LHCN-M2 (cell line): Measurements from ENCODE around the gene KIF16B. TPM values are rescaled to one million over a fixed set of nuclear protein-coding genes. Genes with fewer than 3 reads are reported as not detected.

Experiments
- DNase-seq: peaks from one replicate; pipeline ENCODE4 v3.0.0-alpha.2; 2012; ENCODE audit warnings: low read depth
- total RNA-seq: library from RNA; depleted of rRNA; stranded (reverse); fragments of >200 nt; gene quantifications from 2 replicates; pipeline ENCODE4 v1.2.3, GENCODE V29; 2014

KIF16B gene
- total RNA-seq, 1 experiment from 2014 or later, result 8.6 TPM

DNA sequence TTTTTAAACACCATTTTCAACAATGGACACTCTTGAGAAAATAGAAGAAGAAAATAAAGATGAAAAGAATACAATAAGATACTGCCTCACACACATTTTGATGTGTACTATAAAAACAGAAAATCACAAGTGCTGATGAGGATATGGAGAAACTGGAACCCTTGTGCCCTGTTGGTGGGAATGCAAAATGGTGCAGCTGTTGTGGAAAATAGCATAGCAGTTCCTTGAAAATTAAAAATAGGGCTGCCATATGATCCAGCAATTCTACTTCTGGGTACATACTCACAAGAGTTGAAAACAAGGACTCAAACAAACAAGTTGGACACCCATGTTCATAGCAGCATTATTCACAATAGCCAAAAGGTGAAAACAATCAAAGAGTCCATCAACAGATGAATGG, 173.0 kb downstream of the KIF16B start:
- DNase-seq, result no peak

GRCh38 chr20:16399801-16400200, 173.4 kb downstream of the KIF16B start:
- DNase-seq, result no peak

DNA sequence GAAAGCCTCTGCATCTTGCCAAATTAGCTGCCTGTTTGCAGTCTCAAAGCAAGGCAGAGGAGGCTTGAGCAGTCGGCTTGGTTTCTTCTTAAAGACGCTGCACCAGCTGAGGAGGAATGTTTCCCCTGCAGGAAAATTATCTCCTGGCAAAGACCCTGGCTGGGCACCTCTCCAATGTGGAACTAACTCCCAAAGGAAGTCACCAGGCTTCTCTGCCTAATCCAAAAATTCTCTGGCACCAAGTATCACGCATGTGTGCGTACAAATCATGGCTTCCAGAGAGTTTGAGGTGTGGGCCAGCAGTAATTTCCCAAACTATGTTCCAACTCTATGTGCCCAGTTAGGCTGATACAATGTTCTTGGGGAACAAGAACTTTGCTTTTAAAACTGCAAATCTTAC, 176.2 kb downstream of the KIF16B start:
- DNase-seq, result no peak

- DNase-seq, result no peak
Observed at GRCh38 chr20:16395366-16395765, 177.9 kb downstream of the KIF16B start.

DNA sequence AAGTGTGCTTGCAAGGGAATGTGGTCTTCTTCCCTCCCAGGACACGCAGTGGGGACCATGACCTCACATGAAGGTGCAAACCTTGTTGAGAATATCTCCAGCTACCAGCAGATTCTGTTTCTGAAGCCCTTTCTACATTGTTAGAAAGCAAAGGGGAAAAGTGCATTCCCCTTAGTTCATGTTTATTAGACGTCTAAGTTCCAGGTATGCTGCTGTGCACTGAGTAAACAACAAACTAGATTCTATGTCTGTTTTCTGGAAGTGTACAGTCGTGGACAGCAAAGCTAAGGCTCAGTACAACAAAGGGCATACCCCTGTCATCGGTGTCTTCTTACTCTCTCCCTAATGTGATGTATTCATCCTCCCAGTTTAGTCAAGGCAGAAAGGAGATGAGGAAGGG, 178.5 kb downstream of the KIF16B start:
- no peak for DNase-seq

- DNase-seq, result no peak
Observed at GRCh38 chr20:16393836-16394235, 179.4 kb downstream of the KIF16B start.

- no peak for DNase-seq
Observed at GRCh38 chr20:16393297-16393696, 180.0 kb downstream of the KIF16B start.

GRCh38 chr20:16392346-16392745, 180.9 kb downstream of the KIF16B start:
- DNase-seq, result no peak

GRCh38 chr20:16390991-16391390, 182.3 kb downstream of the KIF16B start:
- DNase-seq, result no peak

GRCh38 chr20:16388731-16389130, 184.5 kb downstream of the KIF16B start:
- DNase-seq, result no peak

DNA sequence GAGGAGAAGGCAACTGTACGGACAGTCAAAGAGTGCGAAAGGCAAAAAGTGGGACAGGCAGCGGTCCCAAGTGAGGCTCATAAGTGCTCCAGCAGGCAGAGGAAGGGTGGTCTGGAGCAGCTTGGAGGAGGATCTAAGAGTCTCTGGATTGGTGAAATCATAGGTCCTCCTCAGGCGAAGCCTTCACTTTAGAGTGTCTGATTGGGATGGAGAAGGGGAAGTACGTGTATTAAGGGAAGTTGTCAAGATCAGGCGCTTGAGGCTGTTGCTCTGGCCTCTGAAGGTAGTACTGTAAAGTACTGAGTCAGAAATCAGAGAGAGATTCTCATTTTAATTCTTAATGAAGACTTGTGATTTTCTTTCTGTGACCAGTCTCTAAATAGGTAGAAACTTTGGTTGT, 185.6 kb downstream of the KIF16B start:
- no peak for DNase-seq

GRCh38 chr20:16385891-16386290, 187.4 kb downstream of the KIF16B start:
- no peak for DNase-seq

DNA sequence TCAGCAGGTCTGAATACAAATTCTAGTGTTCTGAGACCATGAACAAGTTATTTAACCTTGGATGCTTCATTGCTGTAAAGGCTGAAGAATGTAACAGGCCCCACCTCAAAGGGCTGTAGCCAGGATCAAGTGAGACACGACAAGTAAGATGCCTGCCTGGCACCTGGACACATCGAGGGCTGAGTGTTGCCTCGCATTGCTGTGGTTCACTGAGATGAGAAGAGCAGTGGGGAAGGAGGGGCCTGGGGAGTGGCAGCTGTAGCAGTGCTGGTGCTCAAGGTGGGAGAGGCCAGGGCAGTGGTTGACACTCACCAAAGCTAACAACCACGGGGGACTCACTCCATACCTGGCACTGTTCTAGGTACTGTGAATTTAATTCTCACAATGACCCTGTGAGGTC, 187.8 kb downstream of the KIF16B start:
- DNase-seq, result no peak

GRCh38 chr20:16381444-16381843, 191.8 kb downstream of the KIF16B start:
- DNase-seq, result no peak

- DNase-seq, result no peak
Observed at GRCh38 chr20:16378712-16379370, 194.4 kb downstream of the KIF16B start.

DNA sequence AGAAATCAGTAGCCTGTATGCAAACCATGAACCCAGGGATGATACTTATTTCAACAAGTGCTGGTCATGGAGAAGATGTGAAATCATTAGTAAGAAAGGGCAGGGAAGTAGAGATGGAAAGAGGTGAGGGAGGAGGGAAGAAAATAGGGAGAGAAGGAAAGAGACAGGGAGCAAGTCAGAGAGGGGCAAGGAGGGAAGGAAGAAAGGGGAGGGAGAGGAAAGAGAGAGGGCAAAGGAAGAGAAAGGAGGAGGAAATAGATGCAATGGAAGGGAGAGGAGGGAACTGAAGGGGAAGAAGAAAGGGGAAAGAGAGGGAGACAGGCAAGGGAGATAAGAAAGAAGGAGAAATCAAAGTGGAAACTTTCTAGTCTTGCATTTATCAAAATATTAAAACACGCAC, 195.1 kb downstream of the KIF16B start:
- DNase-seq, result no peak

- no peak for DNase-seq
Observed at GRCh38 chr20:16369441-16369840, 203.8 kb downstream of the KIF16B start.

DNA sequence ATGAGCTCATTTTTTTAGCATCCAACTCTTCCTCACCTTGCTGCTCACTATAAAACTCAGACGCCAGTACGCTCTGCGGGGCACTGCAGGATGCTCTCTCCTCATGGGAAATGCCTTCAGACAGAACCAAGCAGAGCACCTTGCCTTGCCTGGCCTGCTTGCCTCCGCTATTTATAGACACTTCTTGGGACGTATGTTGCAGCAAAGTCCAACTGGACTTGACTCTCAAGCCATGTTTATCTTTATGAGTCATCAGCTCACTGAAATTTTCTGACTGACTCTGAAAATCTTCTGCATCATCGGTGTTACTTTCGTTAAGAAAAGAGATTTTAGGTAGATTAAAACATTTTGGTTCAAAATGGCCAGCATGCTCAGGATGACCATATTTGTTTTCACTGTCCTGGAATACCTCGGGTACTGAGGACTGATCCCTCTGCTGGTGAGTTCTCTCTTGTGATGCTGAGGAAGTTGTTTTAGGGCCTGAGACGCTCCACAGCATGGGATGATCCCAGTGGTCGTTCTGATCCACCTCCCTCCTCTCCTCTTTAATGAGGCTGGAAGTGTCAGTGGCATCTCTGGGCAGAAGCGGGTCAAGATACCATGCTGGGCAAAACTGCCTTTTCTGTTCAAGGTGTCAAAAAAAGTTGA, 204.5 kb downstream of the KIF16B start:
- peak; percentile 49 for DNase-seq

- no peak for DNase-seq
Observed at GRCh38 chr20:16367948-16368560, 205.2 kb downstream of the KIF16B start.

GRCh38 chr20:16366529-16366928, 206.7 kb downstream of the KIF16B start:
- no peak for DNase-seq

GRCh38 chr20:16364320-16364687, 208.9 kb downstream of the KIF16B start:
- DNase-seq, result no peak

- DNase-seq, result peak; percentile 5
Observed at GRCh38 chr20:16363506-16364319, 209.5 kb downstream of the KIF16B start.
